Pancreas (tissue), 10 donors: ENCODE measurements around the gene CCDC74B. TPM values are rescaled to one million over a fixed set of nuclear protein-coding genes. Genes with fewer than 3 reads are reported as not detected.
"Not testable (repeated sequence)": the region's sequence is repeated elsewhere in the genome, so short reads cannot be mapped to it uniquely, and the experiment has no call there.

Source experiments
- ATAC-seq, 4 donors: fragments of 200-7000 bp; cut with Tn5 transposase; one replicate each; pipeline versions ENCODE4 v1.8.0 to v1.9.1; 2020; ENCODE audit warnings: mild to moderate bottlenecking in 4 of 4, moderate library complexity in 4 of 4
- DNase-seq, 6 donors: peaks; one replicate each; pipeline ENCODE4 v3.0.0-alpha.2; 2020
- FAIRE-seq: peaks from 2 replicates; lab custom pipeline; 2012; peaks lifted over from hg19 to GRCh38; lab: Jason Lieb, UNC
- H3K27ac ChIP-seq, 4 donors: fragments of 200-600 bp; sonication (generic); 1 replicate in 3 of 4; 2 replicates in 1 of 4; pipeline versions ENCODE4 v1.5.0 to v1.8.0; 2020
- H3K27me3 ChIP-seq, 4 donors: fragments of 200-600 bp; one replicate each; pipeline ENCODE4 v1.8.0; 2021
- H3K36me3 ChIP-seq, 3 donors: fragments of 200-600 bp; sonication (generic) in 1 of 3; one replicate each; pipeline versions ENCODE4 v1.5.0 to v1.8.0; 2020 to 2021
- H3K4me1 ChIP-seq, 3 donors: fragments of 200-600 bp; one replicate each; pipeline ENCODE4 v1.8.0; 2021
- H3K4me3 ChIP-seq, 4 donors: fragments of 200-600 bp; sonication (generic) in 2 of 4; one replicate each; pipeline versions ENCODE4 v1.5.0 to v1.8.0; 2020 to 2021
- H3K9me3 ChIP-seq, 4 donors: fragments of 200-600 bp; one replicate each; pipeline ENCODE4 v1.8.0; 2021
- WGBS, 2 donors: extraction: QIAGEN DNeasy Blood & Tissue Kit; methylation state at CpG; one replicate each; pipeline ENCODE4 v1.1.7; 2013; 5-methylcytosine and 5-hydroxymethylcytosine counted together
- intact Hi-C, 3 donors: fragments of 100-400 bp; cut with DNase I; formaldehyde crosslinking; loops; one replicate each; pipeline versions ENCODE4 v1.11.1 to v1.14.2; 2022
- polyA plus RNA-seq, 2 donors: library from polyadenylated mRNA; stranded (reverse); fragments of 200-250 nt; gene quantifications; one replicate each; pipeline ENCODE4 v1.2.3, GENCODE V29; 2013
- total RNA-seq, 6 donors: library from RNA; stranded (reverse); fragmentation: NEBNext Ultra II Directional in 4 of 6; extraction: Animal tissue kit (Norgen Biotek cat#: 25700) in 4 of 6; gene quantifications; one replicate each; pipeline versions ENCODE4 v1.2.1 to v1.2.4, GENCODE V29; 2021 to 2023
- TF ChIP-seq, protein P1 (sequence below), 4 donors: fragments of 200-600 bp; sonication (generic) in 3 of 4; IDR thresholded peaks; one replicate each; pipeline versions ENCODE4 v1.5.0 to v1.8.0; 2021; ENCODE audit warnings: antibody characterized with exemption in 4 of 4
- donor health status: healthy with polysubstance abuse.
- donor health status: DM: no; HTN: no; CAD: no; lungs with moderate emphysema.
- donor health status: DM: no; HTN: no; CAD: no.
- donor health status: control.
- donor health status: control.
- donor health status: Bipolar disorder and iron deficiency.
- donor health status: DM: yes; HTN: yes; CAD: no.
- donor health status: DM: no; HTN: no; CAD: no.
- donor health status: DM: no; HTN: no; CAD: no.
- donor health status: DM: yes; HTN: yes; CAD: no.

The CCDC74B gene
- total and polyA plus RNA-seq, 8 donors, result 0.34 to 6.3 (median 0.50) TPM

GRCh38 chr2:130138326-130138725 lies 6.6 kb downstream of the CCDC74B start:
- H3K27ac ChIP-seq, intact Hi-C loops, H3K36me3 ChIP-seq, H3K9me3 ChIP-seq, H3K27me3 ChIP-seq, H3K4me3 ChIP-seq, H3K4me1 ChIP-seq, DNase-seq, ATAC-seq, FAIRE-seq: not testable (repeated sequence)
- 84 to 89% methylated on average over 10 to 11 of the region's 13 CpGs for WGBS, 2 donors

DNA sequence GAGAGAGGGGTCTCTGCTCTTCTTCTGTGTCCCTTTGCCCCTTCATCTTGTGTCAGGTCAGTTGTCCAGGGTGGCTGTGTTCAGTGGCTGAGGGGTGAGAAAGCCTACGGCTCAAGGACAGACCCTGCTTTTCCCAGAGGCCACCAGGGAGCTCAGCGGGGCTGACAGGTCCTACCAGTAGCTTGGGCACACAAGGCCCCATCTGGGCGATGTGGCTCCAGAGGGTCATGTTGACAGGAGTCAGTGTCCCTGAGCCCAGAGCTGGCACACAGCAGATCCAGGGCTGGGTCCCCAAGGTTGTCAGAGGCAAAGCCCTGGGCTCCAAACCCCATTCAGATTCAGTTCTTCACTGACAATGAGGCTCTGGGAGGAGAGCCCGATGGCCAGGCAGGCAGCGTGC lies 7.8 kb downstream of the CCDC74B start:
- H3K36me3 ChIP-seq, DNase-seq, intact Hi-C loops, H3K9me3 ChIP-seq, H3K27me3 ChIP-seq, H3K4me1 ChIP-seq, H3K4me3 ChIP-seq, FAIRE-seq, ATAC-seq, H3K27ac ChIP-seq: not testable (repeated sequence)
- WGBS, 2 donors, result 60 to 62% methylated on average over 3 to 5 of the region's 5 CpGs

- DNase-seq, intact Hi-C loops: not testable (repeated sequence)
- WGBS, 2 donors, result 88 to 91% methylated on average over 8 of the region's 10 CpGs
Observed at GRCh38 chr2:130136546-130136945, 8.4 kb downstream of the CCDC74B start.

DNA sequence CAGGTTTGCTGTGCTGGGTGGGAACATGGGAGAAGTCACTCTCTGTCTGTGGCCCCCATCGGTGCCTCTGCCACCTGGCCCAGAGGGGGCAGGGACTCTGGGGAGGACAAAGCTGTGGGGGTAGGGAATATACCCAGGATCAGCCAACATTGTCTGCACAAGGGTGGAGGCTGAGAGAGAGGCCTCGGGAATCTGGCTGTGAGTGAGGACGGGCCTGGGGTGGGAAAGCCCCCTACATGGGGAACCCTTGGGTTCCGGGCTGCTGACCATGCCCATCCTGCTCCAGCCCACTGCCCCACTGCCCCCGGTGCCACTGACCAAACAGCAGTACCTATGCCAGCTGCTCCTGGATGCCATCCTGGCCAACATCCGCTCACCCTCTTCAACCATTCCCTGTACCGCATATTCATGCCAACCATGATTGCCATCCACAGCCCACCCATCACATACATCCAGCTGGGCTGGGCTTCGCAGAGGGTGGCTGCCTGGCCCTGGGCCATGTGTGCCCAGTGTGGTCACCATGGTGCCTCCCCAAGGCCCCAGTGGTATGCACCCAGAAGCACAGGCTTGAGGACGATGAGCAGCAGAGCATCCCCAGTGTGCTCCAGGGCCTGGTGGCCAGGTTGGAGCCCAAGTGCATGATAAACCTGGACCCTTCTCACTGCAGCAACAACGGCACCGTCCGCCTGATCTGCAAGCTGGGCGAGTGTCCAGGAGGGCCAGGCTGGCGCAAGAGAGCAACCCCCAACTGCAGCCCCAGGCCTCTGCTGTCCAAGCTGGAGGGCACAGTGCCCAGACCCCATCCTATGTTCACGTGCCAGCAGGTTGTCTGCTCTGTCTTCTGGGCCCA lies 9.0 kb downstream of the CCDC74B start:
- ATAC-seq, result no peak
- no peaks in the 10 kb centered on the region for H3K4me1 ChIP-seq
- H3K36me3 ChIP-seq, result no peaks in the 10 kb centered on the region
- WGBS, 2 donors, result 84% methylated on average over 14 to 15 of the region's 15 CpGs
- no peaks in the 10 kb centered on the region for H3K9me3 ChIP-seq
- intact Hi-C loops, result no loop called here
- no peak for DNase-seq
- TF ChIP-seq, protein P1, sequence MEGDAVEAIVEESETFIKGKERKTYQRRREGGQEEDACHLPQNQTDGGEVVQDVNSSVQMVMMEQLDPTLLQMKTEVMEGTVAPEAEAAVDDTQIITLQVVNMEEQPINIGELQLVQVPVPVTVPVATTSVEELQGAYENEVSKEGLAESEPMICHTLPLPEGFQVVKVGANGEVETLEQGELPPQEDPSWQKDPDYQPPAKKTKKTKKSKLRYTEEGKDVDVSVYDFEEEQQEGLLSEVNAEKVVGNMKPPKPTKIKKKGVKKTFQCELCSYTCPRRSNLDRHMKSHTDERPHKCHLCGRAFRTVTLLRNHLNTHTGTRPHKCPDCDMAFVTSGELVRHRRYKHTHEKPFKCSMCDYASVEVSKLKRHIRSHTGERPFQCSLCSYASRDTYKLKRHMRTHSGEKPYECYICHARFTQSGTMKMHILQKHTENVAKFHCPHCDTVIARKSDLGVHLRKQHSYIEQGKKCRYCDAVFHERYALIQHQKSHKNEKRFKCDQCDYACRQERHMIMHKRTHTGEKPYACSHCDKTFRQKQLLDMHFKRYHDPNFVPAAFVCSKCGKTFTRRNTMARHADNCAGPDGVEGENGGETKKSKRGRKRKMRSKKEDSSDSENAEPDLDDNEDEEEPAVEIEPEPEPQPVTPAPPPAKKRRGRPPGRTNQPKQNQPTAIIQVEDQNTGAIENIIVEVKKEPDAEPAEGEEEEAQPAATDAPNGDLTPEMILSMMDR (IDR thresholded peaks at IDR 0.05), result no peak
- no peaks in the 10 kb centered on the region for H3K27me3 ChIP-seq
- no peak for FAIRE-seq
- H3K4me3 ChIP-seq, result no peak overlapping the region
- H3K27ac ChIP-seq, result no peak overlapping the region

More at GRCh38 chr2:130136546-130136945, 8.4 kb downstream of the CCDC74B start:
- H3K4me3 ChIP-seq, H3K9me3 ChIP-seq, FAIRE-seq, H3K27me3 ChIP-seq, H3K27ac ChIP-seq, ATAC-seq, H3K36me3 ChIP-seq, H3K4me1 ChIP-seq: not testable (repeated sequence)

DNA sequence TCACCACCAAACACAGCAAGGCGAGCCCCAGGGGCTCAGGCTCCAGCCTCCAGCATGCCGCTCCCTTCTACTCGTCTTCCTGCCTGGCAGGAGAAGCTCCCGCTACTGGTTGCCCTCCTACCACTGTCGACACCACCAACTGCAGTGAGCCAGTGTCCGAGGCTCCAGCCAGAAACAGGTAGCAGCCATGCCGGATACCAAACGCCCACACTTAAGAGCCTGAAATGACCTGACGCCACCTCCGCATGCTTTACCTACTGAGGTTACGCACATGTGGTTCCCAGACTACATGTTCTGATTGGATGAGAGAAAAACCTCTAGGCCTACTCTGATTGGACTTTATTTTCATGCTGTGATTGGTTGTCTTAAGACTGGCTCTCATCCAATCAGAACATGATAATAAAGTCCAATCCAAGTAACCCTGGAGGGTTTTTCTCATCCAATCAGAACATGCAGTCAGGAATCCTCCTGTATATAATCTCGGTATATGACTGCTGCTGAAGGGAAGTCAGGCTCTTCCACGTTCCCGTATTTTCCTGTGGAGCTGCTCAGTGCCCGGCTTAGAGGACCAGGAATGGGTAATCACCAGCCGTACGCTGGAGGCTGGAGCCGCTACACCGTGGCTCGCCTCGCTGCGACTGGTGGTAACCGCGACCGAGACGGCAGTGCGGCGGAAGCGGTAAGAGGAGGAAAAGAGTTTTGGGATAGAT lies 15.6 kb downstream of the CCDC74B start, which contains the start of gene POTEF:
Gene POTEF (minus strand): TSS at position 103 of the 710 bp plus-strand sequence. CDS start 8,707 bp downstream, outside the sequence.
- DNase-seq, H3K27ac ChIP-seq, H3K4me1 ChIP-seq, ATAC-seq, H3K27me3 ChIP-seq, H3K4me3 ChIP-seq, intact Hi-C loops, FAIRE-seq, H3K9me3 ChIP-seq, H3K36me3 ChIP-seq: not testable (repeated sequence)
- WGBS, 2 donors, result 73 to 78% methylated on average over 14 to 17 of the region's 29 CpGs

- intact Hi-C loops, H3K4me1 ChIP-seq, DNase-seq, H3K27ac ChIP-seq, H3K27me3 ChIP-seq, H3K9me3 ChIP-seq, H3K36me3 ChIP-seq, FAIRE-seq, H3K4me3 ChIP-seq, ATAC-seq: not testable (repeated sequence)
- 76 to 91% methylated on average over 11 to 14 of the region's 14 CpGs for WGBS, 2 donors
Observed at GRCh38 chr2:130128464-130128863, 16.4 kb downstream of the CCDC74B start.

DNA sequence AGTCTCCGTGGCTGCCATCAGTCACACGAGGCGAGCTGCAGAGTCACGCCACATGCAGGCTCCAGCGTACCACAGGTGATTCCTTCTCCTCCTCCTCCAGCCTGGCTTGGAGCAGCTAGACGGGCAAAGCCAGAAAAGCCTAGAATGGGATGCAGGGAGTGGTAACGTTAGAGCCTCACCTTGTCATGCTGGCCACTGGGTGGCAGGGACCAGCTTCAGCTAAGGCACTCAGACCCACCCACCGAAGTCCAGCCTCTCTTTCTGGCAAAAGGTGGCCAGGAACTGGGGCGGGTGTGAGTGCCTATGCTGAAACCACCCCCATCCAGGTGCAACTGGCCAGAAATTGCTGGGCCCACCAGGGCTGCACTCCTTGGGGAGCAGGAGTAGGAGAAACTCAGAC lies 17.2 kb downstream of the CCDC74B start:
- DNase-seq, ATAC-seq: not testable (repeated sequence)
- 30% methylated on average over 2 of the region's 9 CpGs; no CpG with 5 or more reads in 1 of the 2 donors for WGBS, 2 donors

DNA sequence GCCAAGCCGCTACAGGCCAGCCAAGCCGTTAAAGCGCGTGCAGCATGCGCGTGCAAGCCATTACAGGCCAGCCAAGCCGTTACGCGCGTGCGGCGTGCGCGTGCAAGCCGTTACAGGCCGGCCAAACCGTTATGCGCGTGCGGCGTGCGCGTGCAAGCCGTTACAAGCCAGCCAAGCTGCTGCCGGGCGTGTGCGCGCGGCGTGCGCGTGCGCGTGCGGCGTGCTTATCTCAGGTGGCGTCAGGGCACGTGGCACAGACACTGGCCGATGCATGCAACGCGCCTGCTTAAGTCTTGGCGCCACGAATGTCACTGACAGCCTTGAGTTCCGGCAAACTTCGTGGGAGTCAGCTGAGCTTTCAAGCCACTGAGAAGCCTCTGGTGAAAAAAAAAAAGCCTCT lies 24.0 kb downstream of the CCDC74B start:
- H3K4me3 ChIP-seq, H3K4me1 ChIP-seq, H3K36me3 ChIP-seq, DNase-seq, FAIRE-seq, intact Hi-C loops, H3K27ac ChIP-seq, ATAC-seq, H3K27me3 ChIP-seq, H3K9me3 ChIP-seq: not testable (repeated sequence)
- 87 to 93% methylated on average over 29 to 37 of the region's 45 CpGs for WGBS, 2 donors

More for the DNA sequence above, 17.2 kb downstream of the CCDC74B start:
- H3K4me1 ChIP-seq, H3K36me3 ChIP-seq, H3K9me3 ChIP-seq, intact Hi-C loops, H3K27me3 ChIP-seq, FAIRE-seq, H3K27ac ChIP-seq, H3K4me3 ChIP-seq: not testable (repeated sequence)

DNA sequence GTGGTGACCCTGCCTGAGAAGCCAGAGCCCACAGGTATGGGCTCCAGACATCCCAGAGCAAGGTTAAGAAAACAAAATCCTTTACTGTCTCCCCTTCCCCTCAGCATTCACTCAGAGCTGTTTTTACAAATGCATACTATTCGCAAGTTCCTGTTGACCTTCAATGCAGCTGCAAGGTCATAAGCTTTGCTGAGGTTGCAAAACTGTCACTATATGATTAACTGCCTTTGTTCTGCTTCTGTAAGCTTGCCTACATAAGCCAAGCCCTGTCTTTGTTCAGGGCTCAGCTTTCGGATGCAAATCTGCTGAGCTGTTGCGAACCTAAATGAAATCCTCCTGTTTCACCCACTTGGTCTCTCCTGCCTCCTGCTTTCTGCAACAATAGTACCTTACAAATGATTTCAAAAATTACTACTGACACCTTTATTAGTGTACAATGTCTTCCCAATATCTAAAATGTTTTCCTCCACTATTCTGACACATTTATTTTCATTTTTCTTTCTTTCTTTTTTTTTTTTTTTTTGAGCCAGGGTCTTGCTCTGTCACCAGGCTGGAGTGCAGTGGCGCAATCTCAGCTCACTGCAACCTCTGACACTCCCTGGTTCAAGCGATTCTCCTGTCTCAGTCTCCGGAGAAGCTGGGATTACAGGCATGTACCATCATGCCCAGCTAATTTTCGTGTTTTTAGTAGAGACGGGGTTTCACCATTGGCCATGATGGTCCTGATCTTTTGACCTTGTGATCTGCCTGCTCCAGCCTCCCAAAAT lies 42.1 kb downstream of the CCDC74B start:
- DNase-seq, FAIRE-seq, H3K36me3 ChIP-seq, intact Hi-C loops, H3K27ac ChIP-seq, H3K9me3 ChIP-seq, H3K4me3 ChIP-seq, H3K27me3 ChIP-seq, H3K4me1 ChIP-seq, ATAC-seq: not testable (repeated sequence)
- WGBS, 2 donors, result 59 to 68% methylated on average over 6 to 8 of the region's 8 CpGs
